Rectal smooth muscle tissue (tissue), 1 donor: ENCODE data around the gene ZNF567.

Experiments
- H3K27ac ChIP-seq: one replicate; pipeline ENCODE4 v1.7.0; 2013; ENCODE audit warnings: low read depth, low read length, inconsistent platforms
- H3K27me3 ChIP-seq: one replicate; pipeline ENCODE4 v1.7.0; 2013; ENCODE audit warnings: low read length; ENCODE audit not compliant: control insufficient read depth, insufficient read depth
- H3K36me3 ChIP-seq: one replicate; pipeline ENCODE4 v1.7.0; 2013; ENCODE audit warnings: low read length; ENCODE audit not compliant: control insufficient read depth, insufficient read depth
- H3K4me1 ChIP-seq: one replicate; pipeline ENCODE4 v1.7.0; 2013; ENCODE audit warnings: low read length; ENCODE audit not compliant: control insufficient read depth, insufficient read depth
- H3K4me3 ChIP-seq: one replicate; pipeline ENCODE4 v1.7.0; 2013; ENCODE audit warnings: low read length
- H3K9ac ChIP-seq: one replicate; pipeline ENCODE4 v1.7.0; 2013; ENCODE audit warnings: low read length

The ZNF567 gene

DNA sequence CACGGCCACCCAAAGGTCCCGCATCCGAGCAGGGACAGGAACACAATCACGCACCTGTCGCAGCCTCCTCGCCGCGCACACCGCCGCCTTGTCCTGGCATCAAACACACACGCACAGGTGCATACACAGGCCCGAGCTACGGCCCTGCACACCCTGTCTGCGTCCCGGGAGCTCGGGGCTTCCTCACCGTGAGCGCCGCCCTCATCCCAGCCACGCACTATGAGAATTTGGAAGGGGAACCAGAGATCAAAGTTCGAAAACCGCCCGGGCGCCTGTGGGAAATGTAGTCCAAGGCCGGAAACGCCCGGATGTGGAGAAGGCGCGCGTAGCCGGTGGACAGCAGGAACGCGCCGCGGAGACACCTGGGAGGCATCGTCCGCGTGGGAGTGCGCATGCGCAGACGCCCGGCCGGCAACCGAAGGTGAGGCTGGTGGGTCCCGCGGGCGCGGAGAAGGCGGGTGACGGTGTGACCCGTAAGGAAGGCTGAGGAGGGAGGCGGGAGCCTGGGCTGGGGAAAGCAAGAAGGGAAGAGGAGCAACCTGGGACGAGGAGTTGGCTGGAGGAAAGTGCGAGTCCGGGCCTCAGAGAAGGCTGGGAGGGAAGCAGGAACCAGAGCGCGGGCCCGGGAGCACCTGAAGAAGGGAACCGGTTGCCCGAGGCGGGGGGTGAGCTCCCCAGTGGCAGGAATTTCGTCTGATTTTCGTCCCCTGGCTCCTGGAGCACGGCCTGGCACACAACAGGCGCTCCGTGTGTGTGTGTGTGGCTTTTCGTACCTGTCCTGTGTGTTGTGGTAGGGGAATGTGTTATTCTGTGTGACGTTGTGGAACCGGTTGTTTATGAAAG is at the start of gene ZNF567:
ZNF567 (plus strand) TSS at position 399 of the 843 bp plus-strand sequence. CDS start 7,256 bp downstream, outside the sequence.
- H3K27ac ChIP-seq: peak within 1 kb of the TSS; percentile 36
- peaks cover 15% of the 10 kb centered on the region for H3K36me3 ChIP-seq
- peaks cover 9% of the 10 kb centered on the region for H3K4me1 ChIP-seq
- peak within 1 kb of the TSS; percentile 94 for H3K4me3 ChIP-seq
- H3K27me3 ChIP-seq: no peaks in the 10 kb centered on the region
- H3K9ac ChIP-seq: peak within 1 kb of the TSS; percentile 72

DNA sequence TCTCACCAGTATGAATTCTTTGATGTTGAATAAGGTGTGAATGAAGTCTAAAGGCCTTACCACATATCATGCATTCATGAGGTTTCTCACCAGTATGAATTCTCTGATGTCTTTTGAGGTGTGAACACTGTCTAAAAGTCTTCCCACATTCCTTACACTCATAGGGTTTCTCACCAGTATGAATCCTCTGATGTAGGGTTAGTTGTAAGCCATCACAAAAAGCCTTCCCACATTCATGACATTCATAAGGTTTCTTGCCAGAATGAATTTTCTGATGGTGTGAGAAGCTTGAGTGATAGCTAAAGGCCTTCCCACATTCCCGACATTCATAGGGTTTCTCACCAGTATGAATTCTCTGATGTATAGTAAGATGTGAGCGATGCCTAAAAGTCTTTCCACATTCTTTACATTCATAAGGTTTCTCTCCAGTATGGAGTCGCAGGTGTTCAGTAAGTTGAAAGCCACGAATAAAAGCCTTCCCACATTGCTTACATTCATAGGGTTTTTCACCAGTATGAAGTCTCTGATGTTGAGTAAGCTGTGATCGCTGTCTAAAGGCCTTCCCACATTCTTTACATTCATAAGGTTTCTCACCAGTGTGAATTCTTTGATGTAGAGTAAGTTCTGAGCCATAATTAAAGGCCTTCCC is 48.4 kb upstream of the ZNF567 start:
- H3K4me1 ChIP-seq: no peaks in the 10 kb centered on the region
- no peak overlapping the region for H3K27ac ChIP-seq
- no peak overlapping the region for H3K4me3 ChIP-seq
- peaks cover 18% of the 10 kb centered on the region for H3K36me3 ChIP-seq
- no peaks in the 10 kb centered on the region for H3K27me3 ChIP-seq
- no peak overlapping the region for H3K9ac ChIP-seq

DNA sequence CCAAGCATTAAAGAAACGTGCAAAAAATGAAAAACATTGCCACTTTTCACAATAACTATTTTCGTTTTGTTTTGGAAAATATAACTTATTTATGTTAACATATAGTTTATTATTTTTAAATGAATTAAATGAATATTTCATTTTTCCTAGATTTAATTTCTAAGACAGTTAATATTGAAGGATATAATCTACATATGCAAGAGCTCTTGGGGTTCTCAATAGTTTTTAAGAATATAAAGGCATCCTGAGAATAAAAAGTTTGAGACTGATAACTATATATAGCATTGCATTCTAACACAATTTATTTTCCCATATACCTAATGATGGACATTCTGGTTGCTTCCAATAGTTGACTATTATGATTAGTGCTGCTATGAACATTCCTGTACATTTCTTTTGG is 40.7 kb upstream of the ZNF567 start:
- Histone ChIP-seq H3K27ac (no peak overlapping the region), H3K4me1 (no peaks in the 10 kb centered on the region), H3K4me3 (no peak overlapping the region), H3K9ac (no peak overlapping the region), H3K27me3 (no peaks in the 10 kb centered on the region), H3K36me3 (peaks cover 26% of the 10 kb centered on the region)

DNA sequence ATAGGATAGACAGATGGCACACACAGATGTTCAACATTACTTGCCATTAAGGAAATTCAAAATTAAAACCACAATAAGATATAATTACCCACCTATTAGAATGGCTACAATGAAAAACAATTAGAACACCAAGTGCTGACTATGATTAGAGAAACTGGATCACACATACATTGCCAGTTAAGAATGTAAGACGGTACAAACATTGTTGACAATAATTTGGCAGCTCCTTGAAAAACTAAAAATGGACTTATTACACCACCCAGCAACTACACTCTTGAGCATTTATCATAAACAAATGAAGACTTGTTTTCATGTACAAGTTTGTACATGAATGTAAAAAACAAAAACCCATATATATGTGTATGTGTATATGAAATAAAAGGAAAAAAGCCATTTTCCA is 34.5 kb upstream of the ZNF567 start:
- H3K4me3 ChIP-seq: no peak overlapping the region
- H3K9ac ChIP-seq: no peak overlapping the region
- no peaks in the 10 kb centered on the region for H3K4me1 ChIP-seq
- H3K36me3 ChIP-seq: peaks cover 47% of the 10 kb centered on the region
- no peak overlapping the region for H3K27ac ChIP-seq
- no peaks in the 10 kb centered on the region for H3K27me3 ChIP-seq

DNA sequence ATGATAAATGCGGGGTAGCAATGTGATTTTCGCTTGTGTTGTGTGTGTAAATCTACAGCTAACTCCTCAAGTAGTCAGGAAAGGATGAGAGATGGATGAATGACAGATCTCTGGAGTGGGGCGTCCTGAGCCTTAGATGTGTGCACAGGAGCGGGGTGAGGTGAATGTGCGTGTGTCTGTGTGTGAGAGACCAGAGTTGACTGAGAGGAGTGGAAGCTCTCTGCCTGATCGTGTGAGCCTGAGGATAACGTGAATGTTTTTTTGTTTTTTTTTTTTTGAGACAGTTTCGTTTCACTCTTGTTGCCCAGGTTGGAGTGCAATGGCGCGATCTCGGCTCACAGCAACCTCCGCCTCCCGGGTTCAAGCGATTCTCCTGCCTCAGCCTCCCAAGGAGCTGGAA is 21.6 kb upstream of the ZNF567 start:
- no peaks in the 10 kb centered on the region for H3K4me1 ChIP-seq
- H3K36me3 ChIP-seq: peaks cover 3% of the 10 kb centered on the region
- H3K27ac ChIP-seq: no peak overlapping the region
- H3K9ac ChIP-seq: no peak overlapping the region
- no peaks in the 10 kb centered on the region for H3K27me3 ChIP-seq
- peak overlapping the region; percentile 84 for H3K4me3 ChIP-seq

DNA sequence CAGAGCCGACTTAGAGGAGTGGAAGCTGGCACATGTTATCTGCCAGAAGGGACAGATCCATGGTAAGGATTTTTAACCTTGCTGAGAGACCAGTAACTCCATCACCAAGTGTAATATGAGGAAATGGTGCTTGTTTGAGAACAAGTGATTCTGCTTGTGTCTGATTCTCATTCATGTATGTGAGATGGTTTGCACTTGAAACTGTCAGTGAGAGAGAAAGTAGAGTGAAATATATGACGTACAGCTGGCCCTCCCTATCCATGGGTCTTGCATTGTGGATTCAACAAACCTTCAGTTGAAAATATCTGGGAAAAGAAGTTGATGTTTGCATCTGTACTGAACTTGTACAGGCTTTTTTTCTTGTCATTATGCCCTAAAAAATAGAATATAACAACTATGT is 18.8 kb upstream of the ZNF567 start:
- H3K27ac ChIP-seq: no peak overlapping the region
- H3K9ac ChIP-seq: no peak overlapping the region
- H3K27me3 ChIP-seq: no peaks in the 10 kb centered on the region
- no peak overlapping the region for H3K4me3 ChIP-seq
- peaks cover 14% of the 10 kb centered on the region for H3K36me3 ChIP-seq
- H3K4me1 ChIP-seq: no peaks in the 10 kb centered on the region

DNA sequence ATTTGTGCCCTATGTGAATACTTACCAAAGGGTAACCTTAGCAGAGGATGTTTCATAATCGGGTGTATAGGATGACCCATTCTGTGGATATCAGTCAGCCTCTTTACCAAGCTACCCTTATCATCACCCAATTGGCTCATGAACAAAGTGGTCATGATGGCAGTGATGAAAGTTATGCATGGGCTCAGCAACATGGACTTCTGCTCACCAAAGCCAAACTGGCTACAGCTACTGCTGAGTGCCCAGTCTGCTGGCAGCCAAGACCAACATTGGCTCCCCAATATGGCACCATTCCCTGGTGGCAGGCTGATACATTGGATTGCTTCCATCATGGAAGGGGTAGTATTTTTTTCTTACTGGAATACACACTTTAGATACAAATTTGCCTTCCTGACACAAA is 15.0 kb upstream of the ZNF567 start:
- Histone ChIP-seq H3K4me3 (no peak overlapping the region), H3K4me1 (no peaks in the 10 kb centered on the region), H3K9ac (no peak overlapping the region), H3K27ac (no peak overlapping the region), H3K27me3 (no peaks in the 10 kb centered on the region), H3K36me3 (peaks cover 11% of the 10 kb centered on the region)

DNA sequence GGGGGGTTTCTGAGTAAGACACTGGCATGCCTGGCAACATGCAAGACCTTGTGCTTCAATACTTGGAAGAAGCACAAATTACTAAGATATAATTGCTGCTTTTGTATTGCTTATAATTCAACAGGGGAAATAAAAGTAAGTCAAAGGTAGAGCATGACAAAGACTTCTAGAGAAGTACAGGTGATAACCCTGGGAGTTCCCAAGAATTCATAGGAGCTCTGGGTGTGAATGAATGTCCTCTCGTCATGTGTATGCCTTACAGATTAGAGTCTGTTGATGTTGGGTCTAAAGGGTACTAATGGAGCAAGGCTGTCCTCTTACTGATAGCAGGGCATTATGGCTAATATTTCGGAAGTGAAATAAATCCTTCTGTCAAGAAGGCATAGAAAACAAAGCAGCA is 13.2 kb upstream of the ZNF567 start:
- no peak overlapping the region for H3K9ac ChIP-seq
- H3K4me1 ChIP-seq: no peaks in the 10 kb centered on the region
- H3K36me3 ChIP-seq: peaks cover 13% of the 10 kb centered on the region
- no peak overlapping the region for H3K27ac ChIP-seq
- no peaks in the 10 kb centered on the region for H3K27me3 ChIP-seq
- no peak overlapping the region for H3K4me3 ChIP-seq

DNA sequence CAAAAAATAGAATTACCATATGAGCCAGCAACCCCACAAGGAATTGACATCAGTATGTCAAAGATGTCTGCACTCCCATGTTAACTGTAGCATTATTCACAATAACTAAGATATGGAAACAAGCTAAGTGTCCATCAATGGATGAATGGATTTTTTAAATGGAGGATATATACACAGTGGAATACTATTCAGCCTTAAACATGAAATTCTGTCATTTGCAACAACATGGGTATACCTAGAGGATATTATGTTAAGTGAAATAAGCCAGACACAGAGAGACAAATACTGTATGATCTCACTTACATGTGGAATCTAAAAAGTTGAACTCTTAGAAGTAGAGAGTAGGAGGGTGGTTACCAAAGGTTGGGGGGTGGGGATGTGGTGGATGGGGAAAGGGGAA is 8.0 kb upstream of the ZNF567 start:
- Histone ChIP-seq H3K4me3 (no peak overlapping the region), H3K9ac (no peak overlapping the region), H3K27ac (no peak overlapping the region), H3K4me1 (no peaks in the 10 kb centered on the region), H3K36me3 (peaks cover 5% of the 10 kb centered on the region), H3K27me3 (no peaks in the 10 kb centered on the region)

DNA sequence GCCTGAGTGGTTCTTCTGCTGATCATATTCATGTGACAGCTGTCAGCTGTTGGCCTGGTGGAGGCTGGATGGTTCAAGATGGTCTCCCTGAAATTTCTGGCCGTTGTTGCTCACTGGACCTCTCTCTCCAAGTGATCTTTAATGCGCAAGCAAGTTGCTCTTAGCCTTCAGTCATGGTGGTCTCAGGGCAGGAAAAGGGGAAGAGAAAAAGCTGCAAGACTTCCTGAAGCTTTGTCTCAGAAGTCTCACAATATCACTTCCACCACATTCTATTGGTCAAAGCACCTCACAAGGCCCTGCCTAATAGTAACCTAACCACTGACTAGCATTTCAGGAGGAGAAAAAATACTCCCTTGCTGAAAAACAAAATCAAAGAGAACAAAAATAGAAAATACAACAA is 1.6 kb upstream of the ZNF567 start:
- H3K27me3 ChIP-seq: no peaks in the 10 kb centered on the region
- H3K9ac ChIP-seq: no peak overlapping the region
- no peak overlapping the region for H3K4me3 ChIP-seq
- H3K27ac ChIP-seq: no peak overlapping the region
- peaks cover 9% of the 10 kb centered on the region for H3K4me1 ChIP-seq
- H3K36me3 ChIP-seq: peaks cover 6% of the 10 kb centered on the region

DNA sequence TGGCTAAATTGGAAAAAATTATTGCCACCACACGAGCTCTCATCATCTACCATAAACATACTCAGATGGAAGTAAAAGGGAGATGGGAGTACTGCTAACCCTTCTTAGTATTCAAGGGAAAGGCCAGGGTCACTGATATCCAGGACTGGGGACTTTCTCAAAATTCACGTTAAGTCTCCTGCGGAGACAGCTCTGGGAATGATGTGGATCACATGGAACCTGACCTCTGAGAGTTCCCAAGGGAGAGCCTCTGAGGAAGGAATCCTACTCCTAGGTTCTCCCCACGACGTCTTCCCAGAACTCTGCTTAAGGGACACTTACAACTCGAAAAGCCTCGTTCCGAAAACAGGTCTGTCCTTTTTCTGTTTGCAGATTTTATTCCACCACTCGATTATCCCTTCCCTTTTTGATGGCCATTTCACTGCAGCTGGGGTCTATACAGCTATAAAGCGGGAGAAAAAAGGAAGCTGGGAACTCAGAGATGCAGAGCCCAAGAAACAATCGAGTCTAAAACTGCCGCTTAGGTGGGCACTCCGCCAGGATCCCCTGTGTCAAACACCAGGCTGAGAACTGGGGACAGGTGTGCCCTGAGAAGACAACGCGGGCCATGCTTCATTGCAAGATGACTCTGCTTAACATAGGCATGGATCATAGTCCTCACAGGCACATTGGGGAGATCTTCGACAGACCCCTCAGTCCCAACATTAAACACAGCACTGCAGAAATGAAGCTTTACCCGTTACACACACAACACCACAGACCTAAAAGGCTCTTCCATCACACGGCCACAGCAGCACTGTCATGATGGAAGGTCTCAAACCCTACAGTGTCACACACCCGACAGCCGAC is 823 bp upstream of the ZNF567 start:
- peak overlapping the region; percentile 94 for H3K4me3 ChIP-seq
- peaks cover 7% of the 10 kb centered on the region for H3K36me3 ChIP-seq
- no peak overlapping the region for H3K27ac ChIP-seq
- peaks cover 9% of the 10 kb centered on the region for H3K4me1 ChIP-seq
- no peaks in the 10 kb centered on the region for H3K27me3 ChIP-seq
- peak overlapping the region; percentile 70 for H3K9ac ChIP-seq

DNA sequence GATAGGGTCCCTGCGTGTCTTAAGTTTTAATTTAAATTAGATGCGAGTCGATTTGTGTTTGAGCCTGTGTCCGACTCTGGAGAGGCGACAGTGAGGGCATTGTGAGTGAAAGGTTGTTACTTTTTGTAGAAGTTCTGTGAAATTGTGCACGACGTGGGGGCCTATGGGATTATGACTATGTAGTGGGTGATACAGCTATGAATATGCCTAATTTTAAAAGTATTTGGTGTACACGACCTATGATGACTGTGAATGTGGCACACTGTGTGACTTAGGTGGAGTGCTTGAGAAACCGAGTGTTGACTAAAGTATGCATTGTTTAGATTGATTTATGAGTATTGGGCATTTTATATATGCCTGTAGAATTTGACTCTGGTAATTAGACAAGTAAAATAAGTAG is 646 bp downstream of the ZNF567 start:
- H3K27ac ChIP-seq: no peak overlapping the region
- peak overlapping the region; percentile 94 for H3K4me3 ChIP-seq
- peaks cover 9% of the 10 kb centered on the region for H3K4me1 ChIP-seq
- H3K36me3 ChIP-seq: peaks cover 18% of the 10 kb centered on the region
- peak overlapping the region; percentile 72 for H3K9ac ChIP-seq
- no peaks in the 10 kb centered on the region for H3K27me3 ChIP-seq
